Measurements from ENCODE around the gene SLC25A39. TPM values are rescaled to one million over a fixed set of nuclear protein-coding genes. Genes with fewer than 3 reads are reported as not detected.
A peak's percentile ranks its signal among the peaks of the same experiment; 100 is the strongest.

SLC25A39 gene
- total and polyA plus RNA-seq, 2 experiments from 2014 or later = 92.7 to 179 TPM

DNA sequence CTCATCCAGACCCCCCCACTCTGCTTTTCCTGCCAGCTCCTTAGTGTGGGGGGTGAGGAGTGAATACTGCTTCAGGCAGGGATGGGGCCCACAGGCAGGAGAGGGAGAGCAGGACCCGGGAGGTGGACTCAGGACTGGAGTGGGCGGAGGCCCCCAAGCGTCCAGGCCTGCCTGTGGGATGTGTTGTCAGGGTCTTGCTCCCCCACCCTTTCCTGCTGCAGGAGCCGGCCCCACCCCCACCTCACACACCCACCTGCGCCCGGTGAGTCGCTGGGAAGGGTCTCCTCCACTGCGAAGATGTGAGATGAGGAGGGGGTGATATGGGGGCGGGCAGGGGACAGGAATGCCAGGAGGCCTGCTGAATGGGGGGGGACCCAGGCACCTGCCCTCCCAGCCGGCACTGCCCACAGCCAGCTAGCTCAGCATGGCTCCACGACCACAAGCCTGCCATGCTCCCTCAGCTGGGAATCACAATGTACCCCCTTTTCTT, 37.9 kb upstream of the SLC25A39 start:
- peak overlapping the region; percentile 98 for H3K4me3 ChIP-seq
- no peak for TF ChIP-seq EZH2phosphoT487 (IDR thresholded peaks at IDR 0.05; ENCODE audit: low read depth, severe bottlenecking, unreplicated experiment)
- TF ChIP-seq, protein P1, sequence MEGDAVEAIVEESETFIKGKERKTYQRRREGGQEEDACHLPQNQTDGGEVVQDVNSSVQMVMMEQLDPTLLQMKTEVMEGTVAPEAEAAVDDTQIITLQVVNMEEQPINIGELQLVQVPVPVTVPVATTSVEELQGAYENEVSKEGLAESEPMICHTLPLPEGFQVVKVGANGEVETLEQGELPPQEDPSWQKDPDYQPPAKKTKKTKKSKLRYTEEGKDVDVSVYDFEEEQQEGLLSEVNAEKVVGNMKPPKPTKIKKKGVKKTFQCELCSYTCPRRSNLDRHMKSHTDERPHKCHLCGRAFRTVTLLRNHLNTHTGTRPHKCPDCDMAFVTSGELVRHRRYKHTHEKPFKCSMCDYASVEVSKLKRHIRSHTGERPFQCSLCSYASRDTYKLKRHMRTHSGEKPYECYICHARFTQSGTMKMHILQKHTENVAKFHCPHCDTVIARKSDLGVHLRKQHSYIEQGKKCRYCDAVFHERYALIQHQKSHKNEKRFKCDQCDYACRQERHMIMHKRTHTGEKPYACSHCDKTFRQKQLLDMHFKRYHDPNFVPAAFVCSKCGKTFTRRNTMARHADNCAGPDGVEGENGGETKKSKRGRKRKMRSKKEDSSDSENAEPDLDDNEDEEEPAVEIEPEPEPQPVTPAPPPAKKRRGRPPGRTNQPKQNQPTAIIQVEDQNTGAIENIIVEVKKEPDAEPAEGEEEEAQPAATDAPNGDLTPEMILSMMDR (IDR thresholded peaks at IDR 0.05; ENCODE audit: poor library complexity) = no peak
- no peak for TF ChIP-seq EZH2 (IDR thresholded peaks at IDR 0.05; ENCODE audit: borderline replicate concordance)
- H4K20me1 ChIP-seq (ENCODE audit: insufficient read depth, poor library complexity, severe bottlenecking) = peaks cover 13% of the 10 kb centered on the region
- WGBS (ENCODE audit: low lambda C conversion rate, missing lambda C conversion rate) = 15% methylated on average over 5 of the region's 11 CpGs
- no peaks in the 10 kb centered on the region for H3K36me3 ChIP-seq (replicated peaks; ENCODE audit: insufficient read depth, low read depth)
- H3K9me2 ChIP-seq (replicated peaks; ENCODE audit: insufficient read depth) = no peaks in the 10 kb centered on the region
- no peaks in the 10 kb centered on the region for H3K27me3 ChIP-seq
- H3K4me1 ChIP-seq (ENCODE audit: insufficient read depth) = peaks cover 24% of the 10 kb centered on the region
- DNase-seq (ENCODE audit: low spot score) = no peak
- peak overlapping the region; percentile 90 for H2AFZ ChIP-seq
- peak overlapping the region; percentile 99 for H3K4me2 ChIP-seq
- H3K9me3 ChIP-seq (ENCODE audit: low read depth) = no peaks in the 10 kb centered on the region
- H3K27ac ChIP-seq = no peak overlapping the region
- H3K79me2 ChIP-seq = peaks cover 8% of the 10 kb centered on the region

DNA sequence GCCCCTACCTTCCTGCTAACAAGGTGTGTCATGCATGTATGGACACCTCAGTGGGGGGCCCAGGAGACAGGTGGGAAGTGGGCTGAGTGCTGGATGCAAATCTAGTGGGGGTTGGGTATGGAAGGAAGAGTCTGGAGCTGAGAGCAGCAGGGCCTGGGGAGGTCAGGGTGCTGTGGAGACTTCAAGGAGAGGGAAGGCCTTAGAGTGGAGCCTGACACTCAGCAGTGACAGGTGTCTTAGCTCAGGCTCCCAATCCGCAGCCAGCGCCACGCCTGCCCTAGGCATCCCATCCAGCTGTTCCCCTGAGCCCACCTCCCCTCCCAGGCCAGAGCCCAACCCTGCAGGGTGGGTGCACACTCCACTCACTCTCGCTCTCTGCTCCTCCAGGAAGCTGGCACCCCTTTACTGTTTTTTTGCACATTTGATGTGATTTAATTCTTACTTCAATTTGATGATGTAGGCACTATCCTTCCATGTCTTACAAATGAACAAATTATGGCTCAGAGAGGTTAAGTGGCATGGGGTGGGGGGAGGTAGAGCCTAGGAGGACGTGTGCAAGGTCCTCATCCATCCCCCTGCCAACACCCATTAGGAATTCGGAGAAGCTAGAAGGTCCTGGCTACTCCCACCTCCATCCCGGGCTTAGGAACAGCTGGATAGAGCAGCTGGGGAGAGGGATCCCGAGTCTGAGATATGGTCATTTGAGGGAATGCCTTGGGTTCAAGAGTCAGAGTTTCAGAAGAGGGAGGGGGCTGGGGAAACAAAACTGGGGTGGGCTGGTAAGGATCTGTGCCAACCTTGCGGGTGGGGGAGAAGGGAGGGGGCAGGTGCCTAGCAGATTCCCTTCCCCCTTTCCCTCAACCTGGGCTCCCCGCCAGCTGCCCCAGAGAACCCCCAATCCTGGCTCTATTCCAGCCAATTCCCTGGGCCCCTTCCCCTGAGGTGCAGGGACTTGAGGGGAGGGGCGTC, 37.0 kb upstream of the SLC25A39 start:
- H3K4me3 ChIP-seq = no peak overlapping the region
- no peak for TF ChIP-seq EZH2phosphoT487 (IDR thresholded peaks at IDR 0.05; ENCODE audit: low read depth, severe bottlenecking, unreplicated experiment)
- TF ChIP-seq, protein P1 (IDR thresholded peaks at IDR 0.05; ENCODE audit: poor library complexity) = no peak
- TF ChIP-seq EZH2 (IDR thresholded peaks at IDR 0.05; ENCODE audit: borderline replicate concordance) = no peak
- H3K4me2 ChIP-seq = peak overlapping the region; percentile 99

DNA sequence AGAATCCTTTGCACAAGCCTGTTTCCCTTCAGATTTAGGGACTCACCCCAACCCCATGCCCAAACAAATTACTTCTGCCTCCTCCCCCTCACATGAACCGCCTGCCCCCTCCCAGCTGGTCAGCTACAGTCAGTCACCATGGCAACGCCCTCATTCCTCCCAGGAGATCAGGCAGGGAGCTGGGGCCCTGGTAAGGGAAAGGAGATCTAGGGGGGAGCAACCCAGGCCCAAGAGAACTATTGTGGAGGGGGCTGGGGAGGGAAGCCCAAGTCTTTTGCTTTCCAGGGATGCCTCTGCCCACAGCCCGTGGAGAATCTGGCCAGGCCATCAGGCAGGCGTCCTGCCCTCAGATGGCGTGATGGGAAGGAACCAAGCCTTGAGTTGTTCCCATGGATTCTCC, 36.2 kb upstream of the SLC25A39 start:
- WGBS (ENCODE audit: low lambda C conversion rate, missing lambda C conversion rate) = 58% methylated on average over 5 of the region's 5 CpGs

More for the DNA sequence above, 37.0 kb upstream of the SLC25A39 start:
- no peak overlapping the region for H2AFZ ChIP-seq
- no peaks in the 10 kb centered on the region for H3K27me3 ChIP-seq
- H3K9me2 ChIP-seq (replicated peaks; ENCODE audit: insufficient read depth) = no peaks in the 10 kb centered on the region
- H3K9me3 ChIP-seq (ENCODE audit: low read depth) = no peaks in the 10 kb centered on the region
- 47% methylated on average over 9 of the region's 11 CpGs for WGBS (ENCODE audit: low lambda C conversion rate, missing lambda C conversion rate)
- H4K20me1 ChIP-seq (ENCODE audit: insufficient read depth, poor library complexity, severe bottlenecking) = peaks cover 13% of the 10 kb centered on the region
- no peaks in the 10 kb centered on the region for H3K36me3 ChIP-seq (replicated peaks; ENCODE audit: insufficient read depth, low read depth)
- peaks cover 8% of the 10 kb centered on the region for H3K79me2 ChIP-seq
- H3K4me1 ChIP-seq (ENCODE audit: insufficient read depth) = peaks cover 24% of the 10 kb centered on the region
- H3K27ac ChIP-seq = no peak overlapping the region
- no peak for DNase-seq (ENCODE audit: low spot score)

DNA sequence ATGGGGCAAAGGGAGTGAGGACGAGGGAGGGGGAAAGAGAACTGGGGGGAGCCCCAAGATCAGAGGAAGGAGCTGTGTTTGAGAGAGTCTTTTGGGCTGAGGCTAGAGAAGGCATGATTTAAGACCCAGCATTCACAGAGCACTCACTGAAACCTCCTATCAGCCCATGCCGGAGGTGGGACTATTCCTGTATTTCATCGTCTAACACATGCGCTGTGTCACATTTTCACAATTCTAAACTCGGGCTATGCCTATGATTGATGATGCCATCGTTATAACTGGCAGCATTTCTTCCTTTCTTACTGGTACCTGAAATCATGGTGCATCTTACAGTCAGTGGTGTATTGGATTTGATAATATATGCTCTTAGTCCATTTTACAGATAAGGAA, 35.5 kb upstream of the SLC25A39 start:
- H3K36me3 ChIP-seq (replicated peaks; ENCODE audit: insufficient read depth, low read depth) = no peaks in the 10 kb centered on the region
- H3K79me2 ChIP-seq = peaks cover 8% of the 10 kb centered on the region
- WGBS (ENCODE audit: low lambda C conversion rate, missing lambda C conversion rate) = 70% methylated on average over 6 of the region's 6 CpGs
- H4K20me1 ChIP-seq (ENCODE audit: insufficient read depth, poor library complexity, severe bottlenecking) = peaks cover 13% of the 10 kb centered on the region
- H2AFZ ChIP-seq = no peak overlapping the region
- TF ChIP-seq, protein P1 (IDR thresholded peaks at IDR 0.05; ENCODE audit: poor library complexity) = no peak
- TF ChIP-seq EZH2 (IDR thresholded peaks at IDR 0.05; ENCODE audit: borderline replicate concordance) = no peak
- no peak for TF ChIP-seq EZH2phosphoT487 (IDR thresholded peaks at IDR 0.05; ENCODE audit: low read depth, severe bottlenecking, unreplicated experiment)
- H3K9me2 ChIP-seq (replicated peaks; ENCODE audit: insufficient read depth) = no peaks in the 10 kb centered on the region
- H3K4me2 ChIP-seq = no peak overlapping the region
- H3K9me3 ChIP-seq (ENCODE audit: low read depth) = no peaks in the 10 kb centered on the region
- DNase-seq (ENCODE audit: low spot score) = no peak
- no peak overlapping the region for H3K4me3 ChIP-seq
- no peak overlapping the region for H3K27ac ChIP-seq
- peaks cover 24% of the 10 kb centered on the region for H3K4me1 ChIP-seq (ENCODE audit: insufficient read depth)
- H3K27me3 ChIP-seq = no peaks in the 10 kb centered on the region

More for the DNA sequence above, 36.2 kb upstream of the SLC25A39 start:
- Histone ChIP-seq H3K36me3 (replicated peaks; ENCODE audit: insufficient read depth, low read depth) (no peaks in the 10 kb centered on the region), H3K79me2 (peaks cover 8% of the 10 kb centered on the region), H3K4me2 (peak overlapping the region; percentile 99), H3K9me2 (replicated peaks; ENCODE audit: insufficient read depth) (no peaks in the 10 kb centered on the region), H3K4me3 (no peak overlapping the region), H3K27ac (no peak overlapping the region), H3K4me1 (ENCODE audit: insufficient read depth) (peaks cover 24% of the 10 kb centered on the region), H4K20me1 (ENCODE audit: insufficient read depth, poor library complexity, severe bottlenecking) (peaks cover 13% of the 10 kb centered on the region), H3K27me3 (no peaks in the 10 kb centered on the region), H3K9me3 (ENCODE audit: low read depth) (no peaks in the 10 kb centered on the region), H2AFZ (no peak overlapping the region)
- no peak for TF ChIP-seq EZH2 (IDR thresholded peaks at IDR 0.05; ENCODE audit: borderline replicate concordance)
- TF ChIP-seq EZH2phosphoT487 (IDR thresholded peaks at IDR 0.05; ENCODE audit: low read depth, severe bottlenecking, unreplicated experiment) = no peak
- DNase-seq (ENCODE audit: low spot score) = peak; percentile 66
